Spinal cord (tissue), 10 donors: ENCODE results near the gene WASF2. TPM values are rescaled to one million over a fixed set of nuclear protein-coding genes. Genes with fewer than 3 reads are reported as not detected.

Experiments used
- DNase-seq, 6 donors: peaks; one replicate each; pipeline versions ENCODE4 v3.0.0 to v3.0.0-alpha.2; 2013 to 2015; ENCODE audit warnings: low spot score in 6 of 6, low read depth in 4 of 6
- H3K27ac ChIP-seq: one replicate; pipeline ENCODE4 v1.5.1; 2013; ENCODE audit warnings: low read depth, low read length, control low read depth
- H3K27me3 ChIP-seq: one replicate; pipeline ENCODE4 v1.6.1; 2013; ENCODE audit warnings: low read length; ENCODE audit not compliant: control insufficient read depth, insufficient read depth
- H3K36me3 ChIP-seq: one replicate; pipeline ENCODE4 v1.6.1; 2013; ENCODE audit warnings: low read length; ENCODE audit not compliant: control insufficient read depth, insufficient read depth
- H3K4me1 ChIP-seq: one replicate; pipeline ENCODE4 v1.6.1; 2013; ENCODE audit warnings: low read length; ENCODE audit not compliant: control insufficient read depth, insufficient read depth
- H3K4me3 ChIP-seq: one replicate; pipeline ENCODE4 v1.5.1; 2013; ENCODE audit warnings: low read depth, low read length, control low read depth
- H3K9me3 ChIP-seq: one replicate; pipeline ENCODE4 v1.6.1; 2013; ENCODE audit warnings: low read length; ENCODE audit not compliant: control insufficient read depth, insufficient read depth
- WGBS: methylation state at CpG from one replicate; pipeline ENCODE4 v1.1.5; 2013; ENCODE audit warnings: missing lambda C conversion rate; ENCODE audit not compliant: insufficient coverage; 5-methylcytosine and 5-hydroxymethylcytosine counted together
- polyA plus RNA-seq, 2 donors: library from polyadenylated mRNA; unstranded; fragments of 120-200 nt; gene quantifications; one replicate each; pipeline ENCODE4 v1.2.1, GENCODE V29; 2013; ENCODE audit not compliant: insufficient read length in 2 of 2
- total RNA-seq, 2 donors: library from RNA; depleted of rRNA in 1 of 2; stranded (reverse); fragments of 120-200 nt in 1 of 2; fragments of >200 nt in 1 of 2; gene quantifications; one replicate each; pipeline versions ENCODE4 v1.2.3 to v1.2.4, GENCODE V29; 2013 to 2014
- donor health status: healthy.

WASF2 gene
- total and polyA plus RNA-seq, 4 donors, result 24.3 to 76.3 (median 54.3) TPM

- Histone ChIP-seq H3K4me3 (peak overlapping the region; percentile 35), H3K9me3 (no peaks in the 10 kb centered on the region), H3K27me3 (no peaks in the 10 kb centered on the region), H3K27ac (peak overlapping the region; percentile 92), H3K4me1 (peaks cover 55% of the 10 kb centered on the region), H3K36me3 (peaks cover 30% of the 10 kb centered on the region)
- DNase-seq, result peak in 4 of 6 donors; percentile 48 to 89 (median 74)
- WGBS, result 20% methylated on average over 14 of the region's 17 CpGs
Observed at GRCh38 chr1:27528818-27529703, 39.1 kb upstream of the WASF2 start.

GRCh38 chr1:27527890-27528817, 38.2 kb upstream of the WASF2 start:
- H3K4me3 ChIP-seq, result peak overlapping the region; percentile 35
- H3K9me3 ChIP-seq, result no peaks in the 10 kb centered on the region
- peaks cover 61% of the 10 kb centered on the region for H3K4me1 ChIP-seq
- H3K27ac ChIP-seq, result peak overlapping the region; percentile 92
- WGBS, result 3% methylated on average over 70 of the region's 71 CpGs
- peak in 3 of 6 donors; percentile 42 to 81 (median 75) for DNase-seq
- H3K36me3 ChIP-seq, result peaks cover 21% of the 10 kb centered on the region
- H3K27me3 ChIP-seq, result no peaks in the 10 kb centered on the region

GRCh38 chr1:27527223-27527889, 37.4 kb upstream of the WASF2 start:
- DNase-seq, result peak in 3 of 6 donors; percentile 57 to 91 (median 87)
- Histone ChIP-seq H3K27ac (peak overlapping the region; percentile 92), H3K36me3 (peaks cover 13% of the 10 kb centered on the region), H3K4me1 (peaks cover 69% of the 10 kb centered on the region), H3K9me3 (no peaks in the 10 kb centered on the region), H3K4me3 (peak overlapping the region; percentile 4), H3K27me3 (no peaks in the 10 kb centered on the region)
- WGBS, result 5% methylated on average over 17 of the region's 27 CpGs

GRCh38 chr1:27526569-27527222, 36.7 kb upstream of the WASF2 start:
- H3K36me3 ChIP-seq, result peaks cover 7% of the 10 kb centered on the region
- peaks cover 76% of the 10 kb centered on the region for H3K4me1 ChIP-seq
- no peaks in the 10 kb centered on the region for H3K9me3 ChIP-seq
- 29% methylated on average over 9 of the region's 10 CpGs for WGBS
- peak overlapping the region; percentile 4 for H3K4me3 ChIP-seq
- H3K27ac ChIP-seq, result peak overlapping the region; percentile 92
- H3K27me3 ChIP-seq, result no peaks in the 10 kb centered on the region
- no peak for DNase-seq

DNA sequence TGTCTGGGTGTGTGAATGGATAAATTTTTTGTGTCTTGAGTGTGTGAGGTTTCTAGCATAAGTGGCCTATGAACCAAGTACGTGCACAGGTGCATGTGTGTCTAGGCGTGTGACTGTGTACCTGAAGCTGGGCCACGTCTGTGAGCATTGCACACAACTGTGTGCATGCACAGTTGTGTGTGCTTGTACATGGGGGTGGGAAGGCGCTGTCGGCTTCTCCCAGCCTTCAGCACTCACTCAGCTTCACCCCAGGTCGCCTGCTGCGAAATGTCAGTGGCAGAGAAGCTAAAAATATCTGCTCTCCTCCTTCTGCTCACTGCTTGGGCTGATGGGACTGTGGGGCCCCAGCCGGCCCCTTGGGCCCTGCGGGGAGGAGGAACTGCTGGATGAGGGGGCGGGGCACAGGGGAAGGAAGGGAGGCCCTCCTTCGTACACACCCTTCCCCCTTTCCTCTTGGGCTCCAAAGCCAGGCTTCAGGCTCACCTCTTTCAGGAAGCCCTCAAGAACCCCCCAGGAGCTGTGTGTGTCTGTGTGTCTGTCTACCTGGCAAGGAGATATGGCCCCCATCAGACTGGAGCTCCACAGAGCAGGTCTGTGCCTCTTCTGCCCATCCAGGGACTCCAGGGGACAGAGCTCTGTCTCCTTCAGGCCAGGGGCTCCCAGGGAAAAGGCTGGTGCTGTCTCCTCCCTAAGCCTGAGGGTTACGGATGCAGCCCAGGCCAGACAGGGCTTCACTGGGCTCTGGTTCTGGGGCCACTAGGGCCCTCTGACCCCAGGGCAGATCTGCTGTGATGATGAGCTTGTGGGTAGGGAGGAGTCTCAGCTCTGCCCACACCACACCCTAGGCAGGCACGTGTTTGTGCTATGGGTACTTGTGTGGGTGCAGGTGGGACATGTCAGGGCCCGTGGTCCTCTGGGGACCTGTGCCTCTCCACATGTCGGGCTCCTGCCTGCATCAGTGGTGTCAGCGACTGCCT, 35.6 kb upstream of the WASF2 start:
- WGBS, result 59% methylated on average over 7 of the region's 16 CpGs
- peak in 1 of 6 donors; percentile 67 for DNase-seq
- H3K4me1 ChIP-seq, result peaks cover 87% of the 10 kb centered on the region
- no peaks in the 10 kb centered on the region for H3K9me3 ChIP-seq
- peak overlapping the region; percentile 92 for H3K27ac ChIP-seq
- no peaks in the 10 kb centered on the region for H3K27me3 ChIP-seq
- H3K4me3 ChIP-seq, result peak overlapping the region; percentile 9
- H3K36me3 ChIP-seq, result peaks cover 7% of the 10 kb centered on the region

GRCh38 chr1:27523337-27524020, 33.5 kb upstream of the WASF2 start:
- peak overlapping the region; percentile 88 for H3K27ac ChIP-seq
- DNase-seq, result peak in 1 of 6 donors; percentile 36
- WGBS, result 58% methylated on average over 3 of the region's 8 CpGs
- H3K36me3 ChIP-seq, result peaks cover 3% of the 10 kb centered on the region
- no peaks in the 10 kb centered on the region for H3K9me3 ChIP-seq
- no peaks in the 10 kb centered on the region for H3K27me3 ChIP-seq
- H3K4me3 ChIP-seq, result no peak overlapping the region
- H3K4me1 ChIP-seq, result peaks cover 91% of the 10 kb centered on the region

DNA sequence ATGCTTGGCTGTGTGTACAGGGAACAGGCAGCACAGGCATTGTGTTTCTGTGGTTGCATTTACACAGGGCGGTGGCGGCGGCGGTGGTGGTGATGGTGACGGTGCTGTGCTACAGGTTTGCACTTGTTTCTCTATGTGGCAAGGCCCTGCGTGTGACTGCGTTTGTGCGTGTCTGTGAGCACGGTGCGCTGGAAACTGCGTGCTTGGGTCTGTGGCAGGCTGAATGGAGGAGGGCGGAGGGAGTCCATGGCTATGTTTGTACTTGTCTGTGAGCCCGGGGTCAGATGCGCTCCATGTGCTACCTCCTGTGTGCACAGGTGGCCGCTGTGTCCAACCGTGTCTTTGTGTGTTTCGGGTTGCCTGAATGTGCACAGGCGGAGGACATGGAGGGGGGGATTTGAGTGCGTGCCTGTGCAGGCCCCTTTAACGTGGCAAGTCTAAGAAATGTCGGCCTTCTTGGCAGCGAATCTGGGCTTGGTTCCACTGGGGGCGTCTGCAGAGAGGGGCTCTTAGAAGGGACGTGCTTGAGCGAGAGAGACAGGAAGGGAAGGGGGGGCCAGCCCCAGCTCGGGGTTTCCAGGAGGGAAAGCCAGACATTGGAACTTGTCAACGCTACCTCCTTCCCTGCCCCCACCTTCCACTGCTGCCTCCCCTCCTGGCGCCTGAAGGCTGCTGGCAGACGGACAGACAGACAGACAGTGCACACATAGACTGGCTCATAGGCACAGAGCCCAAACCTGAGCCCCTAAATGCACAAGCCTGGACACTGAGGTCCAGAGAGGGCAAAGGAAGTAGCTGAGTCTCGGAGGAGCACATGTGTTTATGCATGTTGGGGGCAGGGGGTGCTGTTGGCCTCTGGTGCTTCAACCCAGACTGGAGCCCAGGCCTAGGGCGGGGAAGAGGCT, 32.7 kb upstream of the WASF2 start:
- peak overlapping the region; percentile 88 for H3K27ac ChIP-seq
- H3K27me3 ChIP-seq, result no peaks in the 10 kb centered on the region
- H3K4me1 ChIP-seq, result peaks cover 92% of the 10 kb centered on the region
- 23% methylated on average over 26 of the region's 31 CpGs for WGBS
- H3K9me3 ChIP-seq, result no peaks in the 10 kb centered on the region
- DNase-seq, result peak in 3 of 6 donors; percentile 61 to 97 (median 89)
- H3K4me3 ChIP-seq, result no peak overlapping the region
- peaks cover 3% of the 10 kb centered on the region for H3K36me3 ChIP-seq
